C4-2B (cell line): ENCODE results near the gene HOMEZ.

Source experiments
- H3K27ac ChIP-seq: fragments of 450-650 bp; 2 replicates; pipeline ENCODE4 v1.5.1; 2017
- CTCF ChIP-seq: fragments of 450-650 bp; conservative IDR thresholded peaks from 2 replicates; pipeline ENCODE4 v1.5.1; 2017; ENCODE audit warnings: mild to moderate bottlenecking
- ZFX ChIP-seq: fragments of 450-650 bp; IDR thresholded peaks from 2 replicates; pipeline ENCODE4 v1.6.1; 2017

HOMEZ gene

GRCh38 chr14:23316300-23316699 lies 30.4 kb upstream of the HOMEZ start:
- H3K27ac ChIP-seq, result no peak overlapping the region
- TF ChIP-seq ZFX, result no peak
- no peak for TF ChIP-seq CTCF

- no peak for TF ChIP-seq CTCF
- no peak for TF ChIP-seq ZFX
- H3K27ac ChIP-seq, result no peak overlapping the region
These were observed 24.6 kb upstream of the HOMEZ start for GRCh38 chr14:23310546-23310945.

GRCh38 chr14:23308721-23309445 lies 23.0 kb upstream of the HOMEZ start:
- TF ChIP-seq ZFX (no peak), CTCF (no peak)
- no peak overlapping the region for H3K27ac ChIP-seq

- TF ChIP-seq CTCF (no peak), ZFX (no peak)
- H3K27ac ChIP-seq, result peak overlapping the region; percentile 93
These were observed 22.0 kb upstream of the HOMEZ start for GRCh38 chr14:23307687-23308644.

- peak overlapping the region; percentile 93 for H3K27ac ChIP-seq
- 0 out of 2 replicates have a peak, but pooled peaks have one; percentile 47 for TF ChIP-seq ZFX
- TF ChIP-seq CTCF, result no peak
These were observed 21.2 kb upstream of the HOMEZ start for GRCh38 chr14:23307146-23307530.

- peak within 1 kb of the TSS; percentile 93 for H3K27ac ChIP-seq
- TF ChIP-seq CTCF (no peak), ZFX (peak; percentile 87; the same call in 1 of the 2 replicates)
These were observed 20.6 kb upstream of the HOMEZ start, which contains the start of gene BCL2L2 for GRCh38 chr14:23306412-23307145. Gene BCL2L2, plus strand, starts transcription at chr14:23306833. Its CDS starts 935 bp downstream, at chr14:23307768.
